HepG2 (cell line): ENCODE data around the gene ZNF740. TPM values are rescaled to one million over a fixed set of nuclear protein-coding genes. Genes with fewer than 3 reads are reported as not detected.
A peak's percentile ranks its signal among the peaks of the same experiment; 100 is the strongest.

Source experiments
- ARNTL ChIP-seq: sonication (generic); formaldehyde crosslinking; IDR thresholded peaks from 2 replicates; pipeline ENCODE4 v1.4.0; 2020; ENCODE audit warnings: mild to moderate bottlenecking, missing genetic modification reagents
- FOXP1 ChIP-seq, 2 experiments: fragments of 450-650 bp in 1 of 2; IDR thresholded peaks; 2 replicates each; pipeline ENCODE4 v1.6.1; 2017 to 2018; ENCODE audit warnings: antibody characterized with exemption in 1 of 2
- LCORL ChIP-seq, 2 experiments: fragments of 450-650 bp in 1 of 2; sonication (generic) in 1 of 2; formaldehyde crosslinking in 1 of 2; IDR thresholded peaks; 2 replicates each; pipeline versions ENCODE4 v1.5.0 to v1.6.1; 2017 to 2020; ENCODE audit warnings: antibody characterized with exemption in 1 of 2, missing genetic modification reagents in 1 of 2
- NCOA5 ChIP-seq: sonication (generic); formaldehyde crosslinking; IDR thresholded peaks from 2 replicates; pipeline ENCODE4 v1.4.0; 2020; ENCODE audit warnings: missing genetic modification reagents
- RARA ChIP-seq: IDR thresholded peaks from 2 replicates; pipeline ENCODE4 v1.6.1; 2016; ENCODE audit warnings: missing genetic modification reagents, missing compliant biosample characterization
- RBM39 ChIP-seq: fragments of 200-400 bp; formaldehyde crosslinking; IDR thresholded peaks from one replicate; pipeline ENCODE4 v1.6.1; 2018; ENCODE audit warnings: antibody characterized with exemption, mild to moderate bottlenecking, low read depth, low read length; ENCODE audit not compliant: poor library complexity, severe bottlenecking
- SOX5 ChIP-seq: IDR thresholded peaks from 2 replicates; pipeline ENCODE4 v1.6.1; 2016; ENCODE audit warnings: borderline replicate concordance
- ZNF354B ChIP-seq: sonication (generic); formaldehyde crosslinking; IDR thresholded peaks from 2 replicates; pipeline ENCODE4 v1.8.0; 2022; ENCODE audit warnings: mild to moderate bottlenecking, missing genetic modification reagents
- ZNF75D ChIP-seq: sonication (generic); formaldehyde crosslinking; IDR thresholded peaks from 2 replicates; pipeline ENCODE4 v1.8.1; 2023; ENCODE audit warnings: missing genetic modification reagents, mild to moderate bottlenecking, borderline replicate concordance
- ZSCAN21 ChIP-seq: sonication (generic); formaldehyde crosslinking; IDR thresholded peaks from 2 replicates; pipeline ENCODE4 v1.8.0; 2022; ENCODE audit warnings: mild to moderate bottlenecking, missing genetic modification reagents, moderate library complexity, borderline replicate concordance
- polyA plus RNA-seq, 8 experiments: library from polyadenylated mRNA; depleted of rRNA in 3 of 8; stranded (reverse) in 7 of 8; unstranded in 1 of 8; fragments of >200 nt; fragmentation: Illumina TruSeq in 4 of 8; extraction: Trizol in 4 of 8; gene quantifications; 2 replicates each; pipeline versions ENCODE4 v1.2.1 to v1.2.3, GENCODE V29; 2011 to 2016; ENCODE audit warnings: low read depth in 4 of 8, missing spikeins in 1 of 8, mixed read lengths in 1 of 8; ENCODE audit not compliant: insufficient read depth in 1 of 8
- total RNA-seq, 5 experiments: library from RNA; depleted of rRNA; stranded (reverse); fragments of >200 nt; fragmentation: Illumina TruSeq; extraction: Trizol; gene quantifications; 2 replicates each; pipeline ENCODE4 v1.2.3, GENCODE V29; 2016; ENCODE audit warnings: low read depth in 1 of 5
- TF ChIP-seq, protein P1 (sequence below): sonication (generic); formaldehyde crosslinking; IDR thresholded peaks from 2 replicates; pipeline ENCODE4 v1.5.0; 2020; ENCODE audit warnings: mild to moderate bottlenecking, missing genetic modification reagents, borderline replicate concordance
- TF ChIP-seq, protein P2 (sequence below): sonication (generic); formaldehyde crosslinking; IDR thresholded peaks from 2 replicates; pipeline ENCODE4 v1.4.0; 2020; ENCODE audit warnings: missing genetic modification reagents
- TF ChIP-seq, protein P3 (sequence below): fragments of 450-650 bp; IDR thresholded peaks from 2 replicates; pipeline ENCODE4 v1.6.1; 2016
- TF ChIP-seq, protein P4 (sequence below): sonication (generic); formaldehyde crosslinking; IDR thresholded peaks from 2 replicates; pipeline ENCODE4 v1.9.0; 2021; ENCODE audit warnings: missing genetic modification reagents, borderline replicate concordance
- TF ChIP-seq, protein P5 (sequence below): sonication (generic); formaldehyde crosslinking; IDR thresholded peaks from 2 replicates; pipeline ENCODE4 v1.5.0; 2020; ENCODE audit warnings: missing genetic modification reagents
- TF ChIP-seq, protein P6 (sequence below): sonication (generic); formaldehyde crosslinking; IDR thresholded peaks from 2 replicates; pipeline ENCODE4 v1.5.1; 2020; ENCODE audit warnings: missing genetic modification reagents, mild to moderate bottlenecking, borderline replicate concordance

The ZNF740 gene
- total and polyA plus RNA-seq, 2 of the 13 experiments (the other 11 are each of a cell fraction or from before 2014, with no cell fraction given) = 16.9 to 19.0 TPM

DNA sequence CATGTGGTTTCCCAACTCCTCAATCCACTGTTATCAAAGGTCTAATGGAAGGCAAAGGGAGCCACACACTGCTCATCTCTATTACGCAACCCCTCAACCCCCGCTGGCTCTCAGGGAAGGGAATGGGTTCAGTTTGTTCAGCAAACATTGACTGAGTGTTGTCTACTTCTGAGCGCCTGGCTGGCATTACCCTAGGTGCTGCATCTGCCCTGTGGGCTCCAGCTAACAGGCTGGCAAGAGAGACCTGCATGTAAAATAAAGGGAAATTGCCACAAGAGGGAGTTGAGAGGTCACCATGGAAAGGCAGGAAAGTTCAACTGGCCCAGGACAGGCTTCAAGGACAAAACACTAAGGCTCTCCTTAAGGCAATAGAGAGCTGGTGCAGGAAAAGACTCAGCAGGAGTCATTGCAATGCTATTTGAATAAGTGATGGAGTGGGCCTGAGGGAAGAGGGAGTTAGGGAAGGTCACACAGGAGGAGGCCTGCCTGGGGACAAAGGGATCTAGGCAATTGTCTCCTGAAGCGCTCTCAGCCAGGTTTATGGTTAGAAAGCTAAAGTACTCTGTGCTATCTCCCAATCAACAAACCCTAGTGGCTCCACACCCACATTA lies 5.5 kb upstream of the ZNF740 start (continued):
- TF ChIP-seq, protein P1, sequence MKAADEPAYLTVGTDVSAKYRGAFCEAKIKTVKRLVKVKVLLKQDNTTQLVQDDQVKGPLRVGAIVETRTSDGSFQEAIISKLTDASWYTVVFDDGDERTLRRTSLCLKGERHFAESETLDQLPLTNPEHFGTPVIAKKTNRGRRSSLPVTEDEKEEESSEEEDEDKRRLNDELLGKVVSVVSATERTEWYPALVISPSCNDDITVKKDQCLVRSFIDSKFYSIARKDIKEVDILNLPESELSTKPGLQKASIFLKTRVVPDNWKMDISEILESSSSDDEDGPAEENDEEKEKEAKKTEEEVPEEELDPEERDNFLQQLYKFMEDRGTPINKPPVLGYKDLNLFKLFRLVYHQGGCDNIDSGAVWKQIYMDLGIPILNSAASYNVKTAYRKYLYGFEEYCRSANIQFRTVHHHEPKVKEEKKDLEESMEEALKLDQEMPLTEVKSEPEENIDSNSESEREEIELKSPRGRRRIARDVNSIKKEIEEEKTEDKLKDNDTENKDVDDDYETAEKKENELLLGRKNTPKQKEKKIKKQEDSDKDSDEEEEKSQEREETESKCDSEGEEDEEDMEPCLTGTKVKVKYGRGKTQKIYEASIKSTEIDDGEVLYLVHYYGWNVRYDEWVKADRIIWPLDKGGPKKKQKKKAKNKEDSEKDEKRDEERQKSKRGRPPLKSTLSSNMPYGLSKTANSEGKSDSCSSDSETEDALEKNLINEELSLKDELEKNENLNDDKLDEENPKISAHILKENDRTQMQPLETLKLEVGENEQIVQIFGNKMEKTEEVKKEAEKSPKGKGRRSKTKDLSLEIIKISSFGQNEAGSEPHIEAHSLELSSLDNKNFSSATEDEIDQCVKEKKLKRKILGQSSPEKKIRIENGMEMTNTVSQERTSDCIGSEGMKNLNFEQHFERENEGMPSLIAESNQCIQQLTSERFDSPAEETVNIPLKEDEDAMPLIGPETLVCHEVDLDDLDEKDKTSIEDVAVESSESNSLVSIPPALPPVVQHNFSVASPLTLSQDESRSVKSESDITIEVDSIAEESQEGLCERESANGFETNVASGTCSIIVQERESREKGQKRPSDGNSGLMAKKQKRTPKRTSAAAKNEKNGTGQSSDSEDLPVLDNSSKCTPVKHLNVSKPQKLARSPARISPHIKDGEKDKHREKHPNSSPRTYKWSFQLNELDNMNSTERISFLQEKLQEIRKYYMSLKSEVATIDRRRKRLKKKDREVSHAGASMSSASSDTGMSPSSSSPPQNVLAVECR (CRISPR knock-in tag) = peak; percentile 56; the same call in 1 of the 2 replicates
- TF ChIP-seq, protein P2, sequence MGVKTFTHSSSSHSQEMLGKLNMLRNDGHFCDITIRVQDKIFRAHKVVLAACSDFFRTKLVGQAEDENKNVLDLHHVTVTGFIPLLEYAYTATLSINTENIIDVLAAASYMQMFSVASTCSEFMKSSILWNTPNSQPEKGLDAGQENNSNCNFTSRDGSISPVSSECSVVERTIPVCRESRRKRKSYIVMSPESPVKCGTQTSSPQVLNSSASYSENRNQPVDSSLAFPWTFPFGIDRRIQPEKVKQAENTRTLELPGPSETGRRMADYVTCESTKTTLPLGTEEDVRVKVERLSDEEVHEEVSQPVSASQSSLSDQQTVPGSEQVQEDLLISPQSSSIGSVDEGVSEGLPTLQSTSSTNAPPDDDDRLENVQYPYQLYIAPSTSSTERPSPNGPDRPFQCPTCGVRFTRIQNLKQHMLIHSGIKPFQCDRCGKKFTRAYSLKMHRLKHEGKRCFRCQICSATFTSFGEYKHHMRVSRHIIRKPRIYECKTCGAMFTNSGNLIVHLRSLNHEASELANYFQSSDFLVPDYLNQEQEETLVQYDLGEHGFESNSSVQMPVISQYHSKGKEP = no peak
- TF ChIP-seq ZSCAN21 (CRISPR knock-in tag) (no peak), RBM39 (no peak), ZNF354B (no peak), LCORL (IDR thresholded peaks at IDR 0.05) (no peak), LCORL (CRISPR knock-in tag; IDR thresholded peaks at IDR 0.05) (no peak), FOXP1 (IDR thresholded peaks at IDR 0.05) (no peak), FOXP1 (CRISPR knock-in tag; IDR thresholded peaks at IDR 0.05) (peak; percentile 66), RARA (CRISPR knock-in tag) (peak; percentile 66), ARNTL (CRISPR knock-in tag) (peak; percentile 45; the same call in 1 of the 2 replicates), SOX5 (CRISPR knock-in tag) (peak; percentile 32; the same call in 1 of the 2 replicates), ZNF75D (CRISPR knock-in tag) (no peak), NCOA5 (CRISPR knock-in tag) (no peak)
- TF ChIP-seq, protein P3, sequence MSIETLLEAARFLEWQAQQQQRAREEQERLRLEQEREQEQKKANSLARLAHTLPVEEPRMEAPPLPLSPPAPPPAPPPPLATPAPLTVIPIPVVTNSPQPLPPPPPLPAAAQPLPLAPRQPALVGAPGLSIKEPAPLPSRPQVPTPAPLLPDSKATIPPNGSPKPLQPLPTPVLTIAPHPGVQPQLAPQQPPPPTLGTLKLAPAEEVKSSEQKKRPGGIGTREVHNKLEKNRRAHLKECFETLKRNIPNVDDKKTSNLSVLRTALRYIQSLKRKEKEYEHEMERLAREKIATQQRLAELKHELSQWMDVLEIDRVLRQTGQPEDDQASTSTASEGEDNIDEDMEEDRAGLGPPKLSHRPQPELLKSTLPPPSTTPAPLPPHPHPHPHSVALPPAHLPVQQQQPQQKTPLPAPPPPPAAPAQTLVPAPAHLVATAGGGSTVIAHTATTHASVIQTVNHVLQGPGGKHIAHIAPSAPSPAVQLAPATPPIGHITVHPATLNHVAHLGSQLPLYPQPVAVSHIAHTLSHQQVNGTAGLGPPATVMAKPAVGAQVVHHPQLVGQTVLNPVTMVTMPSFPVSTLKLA = no peak
- TF ChIP-seq, protein P4, sequence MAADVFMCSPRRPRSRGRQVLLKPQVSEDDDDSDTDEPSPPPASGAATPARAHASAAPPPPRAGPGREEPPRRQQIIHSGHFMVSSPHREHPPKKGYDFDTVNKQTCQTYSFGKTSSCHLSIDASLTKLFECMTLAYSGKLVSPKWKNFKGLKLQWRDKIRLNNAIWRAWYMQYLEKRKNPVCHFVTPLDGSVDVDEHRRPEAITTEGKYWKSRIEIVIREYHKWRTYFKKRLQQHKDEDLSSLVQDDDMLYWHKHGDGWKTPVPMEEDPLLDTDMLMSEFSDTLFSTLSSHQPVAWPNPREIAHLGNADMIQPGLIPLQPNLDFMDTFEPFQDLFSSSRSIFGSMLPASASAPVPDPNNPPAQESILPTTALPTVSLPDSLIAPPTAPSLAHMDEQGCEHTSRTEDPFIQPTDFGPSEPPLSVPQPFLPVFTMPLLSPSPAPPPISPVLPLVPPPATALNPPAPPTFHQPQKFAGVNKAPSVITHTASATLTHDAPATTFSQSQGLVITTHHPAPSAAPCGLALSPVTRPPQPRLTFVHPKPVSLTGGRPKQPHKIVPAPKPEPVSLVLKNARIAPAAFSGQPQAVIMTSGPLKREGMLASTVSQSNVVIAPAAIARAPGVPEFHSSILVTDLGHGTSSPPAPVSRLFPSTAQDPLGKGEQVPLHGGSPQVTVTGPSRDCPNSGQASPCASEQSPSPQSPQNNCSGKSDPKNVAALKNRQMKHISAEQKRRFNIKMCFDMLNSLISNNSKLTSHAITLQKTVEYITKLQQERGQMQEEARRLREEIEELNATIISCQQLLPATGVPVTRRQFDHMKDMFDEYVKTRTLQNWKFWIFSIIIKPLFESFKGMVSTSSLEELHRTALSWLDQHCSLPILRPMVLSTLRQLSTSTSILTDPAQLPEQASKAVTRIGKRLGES (CRISPR knock-in tag) = no peak
- TF ChIP-seq, protein P5, sequence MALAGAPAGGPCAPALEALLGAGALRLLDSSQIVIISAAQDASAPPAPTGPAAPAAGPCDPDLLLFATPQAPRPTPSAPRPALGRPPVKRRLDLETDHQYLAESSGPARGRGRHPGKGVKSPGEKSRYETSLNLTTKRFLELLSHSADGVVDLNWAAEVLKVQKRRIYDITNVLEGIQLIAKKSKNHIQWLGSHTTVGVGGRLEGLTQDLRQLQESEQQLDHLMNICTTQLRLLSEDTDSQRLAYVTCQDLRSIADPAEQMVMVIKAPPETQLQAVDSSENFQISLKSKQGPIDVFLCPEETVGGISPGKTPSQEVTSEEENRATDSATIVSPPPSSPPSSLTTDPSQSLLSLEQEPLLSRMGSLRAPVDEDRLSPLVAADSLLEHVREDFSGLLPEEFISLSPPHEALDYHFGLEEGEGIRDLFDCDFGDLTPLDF (CRISPR knock-in tag) = no peak
- TF ChIP-seq, protein P6, sequence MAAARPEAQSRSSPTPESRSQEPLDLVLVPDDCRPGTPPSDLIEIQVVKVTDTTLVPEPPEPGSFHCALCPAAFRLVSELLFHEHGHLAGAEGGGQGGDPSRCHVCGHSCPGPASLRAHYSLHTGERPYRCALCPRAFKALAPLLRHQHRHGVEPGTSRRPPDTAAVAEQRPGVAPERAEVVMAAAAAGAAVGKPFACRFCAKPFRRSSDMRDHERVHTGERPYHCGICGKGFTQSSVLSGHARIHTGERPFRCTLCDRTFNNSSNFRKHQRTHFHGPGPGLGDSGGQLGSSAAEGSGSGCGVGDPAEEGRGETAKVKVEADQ (CRISPR knock-in tag) = no peak
